HepG2 (cell line): Measurements from ENCODE around the gene NFS1. TPM values are rescaled to one million over a fixed set of nuclear protein-coding genes. Genes with fewer than 3 reads are reported as not detected.
A peak's percentile ranks its signal among the peaks of the same experiment; 100 is the strongest.

ENCODE experiments used
- CREM ChIP-seq, 2 experiments: sonication (generic) in 1 of 2; formaldehyde crosslinking in 1 of 2; IDR thresholded peaks; 2 replicates each; pipeline versions ENCODE4 v1.4.0 to v1.6.1; 2016 to 2020; ENCODE audit warnings: antibody characterized with exemption in 1 of 2, mild to moderate bottlenecking in 1 of 2, missing genetic modification reagents in 1 of 2
- FOXK1 ChIP-seq: sonication (generic); formaldehyde crosslinking; IDR thresholded peaks from 2 replicates; pipeline ENCODE4 v1.4.0; 2020; ENCODE audit warnings: low read depth, missing genetic modification reagents, borderline replicate concordance
- PHB2 ChIP-seq: fragments of 450-650 bp; IDR thresholded peaks from 2 replicates; pipeline ENCODE4 v1.6.1; 2018; ENCODE audit not compliant: partially characterized antibody
- SALL1 ChIP-seq: sonication (generic); formaldehyde crosslinking; IDR thresholded peaks from 2 replicates; pipeline ENCODE4 v1.8.0; 2022; ENCODE audit warnings: mild to moderate bottlenecking, missing genetic modification reagents
- U2AF2 ChIP-seq: fragments of 200-400 bp; formaldehyde crosslinking; IDR thresholded peaks from 2 replicates; pipeline ENCODE4 v1.6.1; 2017; ENCODE audit warnings: low read depth, mild to moderate bottlenecking, low read length
- YEATS4 ChIP-seq: sonication (generic); formaldehyde crosslinking; IDR thresholded peaks from 2 replicates; pipeline ENCODE4 v1.4.0; 2020; ENCODE audit warnings: missing genetic modification reagents, borderline replicate concordance
- ZNF207 ChIP-seq: fragments of 450-650 bp; IDR thresholded peaks from 2 replicates; pipeline ENCODE4 v1.6.1; 2016; ENCODE audit warnings: antibody characterized with exemption, borderline replicate concordance
- ZNF225 ChIP-seq: sonication (generic); formaldehyde crosslinking; IDR thresholded peaks from 2 replicates; pipeline ENCODE4 v1.4.0; 2020; ENCODE audit warnings: mild to moderate bottlenecking, missing genetic modification reagents
- ZNF253 ChIP-seq: sonication (generic); formaldehyde crosslinking; IDR thresholded peaks from 2 replicates; pipeline ENCODE4 v1.8.0; 2022; ENCODE audit warnings: mild to moderate bottlenecking, missing genetic modification reagents, borderline replicate concordance
- ZNF44 ChIP-seq: sonication (generic); formaldehyde crosslinking; IDR thresholded peaks from 2 replicates; pipeline ENCODE4 v1.5.1; 2020; ENCODE audit warnings: mild to moderate bottlenecking, missing genetic modification reagents
- polyA plus RNA-seq, 8 experiments: library from polyadenylated mRNA; depleted of rRNA in 3 of 8; stranded (reverse) in 7 of 8; unstranded in 1 of 8; fragments of >200 nt; fragmentation: Illumina TruSeq in 4 of 8; extraction: Trizol in 4 of 8; gene quantifications; 2 replicates each; pipeline versions ENCODE4 v1.2.1 to v1.2.3, GENCODE V29; 2011 to 2016; ENCODE audit warnings: low read depth in 4 of 8, missing spikeins in 1 of 8, mixed read lengths in 1 of 8; ENCODE audit not compliant: insufficient read depth in 1 of 8
- total RNA-seq, 5 experiments: library from RNA; depleted of rRNA; stranded (reverse); fragments of >200 nt; fragmentation: Illumina TruSeq; extraction: Trizol; gene quantifications; 2 replicates each; pipeline ENCODE4 v1.2.3, GENCODE V29; 2016; ENCODE audit warnings: low read depth in 1 of 5
- TF ChIP-seq, protein P1 (sequence below): sonication (generic); formaldehyde crosslinking; IDR thresholded peaks from 2 replicates; pipeline ENCODE4 v1.5.0; 2020; ENCODE audit warnings: missing genetic modification reagents
- TF ChIP-seq, protein P2 (sequence below): sonication (generic); formaldehyde crosslinking; IDR thresholded peaks from 2 replicates; pipeline ENCODE4 v1.4.0; 2020; ENCODE audit warnings: missing genetic modification reagents
- TF ChIP-seq, protein P3 (sequence below), 2 experiments: sonication (generic) in 1 of 2; formaldehyde crosslinking in 1 of 2; IDR thresholded peaks; 2 replicates each; pipeline versions ENCODE4 v1.4.0 to v1.6.1; 2018 to 2020; ENCODE audit warnings: missing genetic modification reagents in 2 of 2, borderline replicate concordance in 1 of 2, low read depth in 1 of 2, mild to moderate bottlenecking in 1 of 2, missing biosample characterization in 1 of 2
- TF ChIP-seq, protein P4 (sequence below): sonication (generic); formaldehyde crosslinking; IDR thresholded peaks from 2 replicates; pipeline ENCODE4 v1.5.1; 2020; ENCODE audit warnings: missing genetic modification reagents, mild to moderate bottlenecking, borderline replicate concordance
- TF ChIP-seq, protein P5 (sequence below): sonication (generic); formaldehyde crosslinking; IDR thresholded peaks from 2 replicates; pipeline ENCODE4 v1.4.0; 2020; ENCODE audit warnings: missing genetic modification reagents, borderline replicate concordance
- TF ChIP-seq, protein P6 (sequence below): IDR thresholded peaks from 2 replicates; pipeline ENCODE4 v1.6.1; 2012; ENCODE audit warnings: inconsistent platforms

Gene NFS1
- total and polyA plus RNA-seq, 2 of the 13 experiments (the other 11 are each of a cell fraction or from before 2014, with no cell fraction given) = 65.9 to 88.1 TPM

DNA sequence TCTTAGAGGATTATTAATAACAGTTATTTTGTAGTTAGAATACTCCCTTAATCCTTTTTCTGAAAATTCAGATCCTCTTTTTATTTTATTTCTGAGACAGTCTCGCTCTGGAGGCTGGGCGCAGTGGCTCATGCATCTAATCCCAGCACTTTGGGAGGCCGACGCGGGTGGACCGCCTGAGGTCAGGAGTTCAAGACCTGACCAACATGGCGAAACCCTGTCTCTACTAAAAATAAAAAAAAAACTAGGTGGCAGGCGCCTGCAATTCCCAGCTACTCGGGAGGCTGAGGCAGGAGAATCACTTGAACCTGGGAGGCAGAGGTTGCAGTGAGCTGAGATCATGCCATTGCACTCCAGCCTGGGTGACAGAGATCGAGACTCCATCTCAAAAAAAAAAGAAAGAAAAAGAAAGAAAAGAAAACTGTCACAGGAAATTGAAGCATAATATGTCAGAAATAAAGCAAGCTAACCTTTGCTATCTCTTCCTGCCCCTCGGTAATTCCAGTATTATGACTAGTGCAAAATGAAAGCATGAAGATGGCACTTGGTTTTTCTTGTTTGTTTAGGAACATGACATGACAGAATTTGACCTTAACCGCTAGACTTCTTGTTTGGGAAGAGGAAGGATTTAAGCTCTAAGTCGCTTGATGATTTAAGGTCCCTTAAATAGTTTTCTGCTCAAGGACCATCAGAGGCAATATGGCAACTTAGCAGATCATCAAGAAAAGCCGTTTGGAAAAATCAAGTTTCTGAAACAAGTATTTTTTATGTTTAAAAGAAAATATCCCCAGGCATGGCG, 44.7 kb upstream of the NFS1 start (continued):
- TF ChIP-seq, protein P1, sequence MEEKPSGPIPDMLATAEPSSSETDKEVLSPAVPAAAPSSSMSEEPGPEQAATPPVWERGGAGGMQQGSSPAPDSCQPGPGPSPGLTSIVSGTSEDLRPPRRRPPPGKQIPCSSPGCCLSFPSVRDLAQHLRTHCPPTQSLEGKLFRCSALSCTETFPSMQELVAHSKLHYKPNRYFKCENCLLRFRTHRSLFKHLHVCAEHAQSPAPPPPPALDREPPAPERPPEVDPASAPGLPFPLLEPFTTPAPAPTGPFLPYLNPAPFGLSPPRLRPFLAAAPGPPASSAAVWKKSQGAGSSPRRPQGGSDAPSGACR = no peak
- TF ChIP-seq, protein P2, sequence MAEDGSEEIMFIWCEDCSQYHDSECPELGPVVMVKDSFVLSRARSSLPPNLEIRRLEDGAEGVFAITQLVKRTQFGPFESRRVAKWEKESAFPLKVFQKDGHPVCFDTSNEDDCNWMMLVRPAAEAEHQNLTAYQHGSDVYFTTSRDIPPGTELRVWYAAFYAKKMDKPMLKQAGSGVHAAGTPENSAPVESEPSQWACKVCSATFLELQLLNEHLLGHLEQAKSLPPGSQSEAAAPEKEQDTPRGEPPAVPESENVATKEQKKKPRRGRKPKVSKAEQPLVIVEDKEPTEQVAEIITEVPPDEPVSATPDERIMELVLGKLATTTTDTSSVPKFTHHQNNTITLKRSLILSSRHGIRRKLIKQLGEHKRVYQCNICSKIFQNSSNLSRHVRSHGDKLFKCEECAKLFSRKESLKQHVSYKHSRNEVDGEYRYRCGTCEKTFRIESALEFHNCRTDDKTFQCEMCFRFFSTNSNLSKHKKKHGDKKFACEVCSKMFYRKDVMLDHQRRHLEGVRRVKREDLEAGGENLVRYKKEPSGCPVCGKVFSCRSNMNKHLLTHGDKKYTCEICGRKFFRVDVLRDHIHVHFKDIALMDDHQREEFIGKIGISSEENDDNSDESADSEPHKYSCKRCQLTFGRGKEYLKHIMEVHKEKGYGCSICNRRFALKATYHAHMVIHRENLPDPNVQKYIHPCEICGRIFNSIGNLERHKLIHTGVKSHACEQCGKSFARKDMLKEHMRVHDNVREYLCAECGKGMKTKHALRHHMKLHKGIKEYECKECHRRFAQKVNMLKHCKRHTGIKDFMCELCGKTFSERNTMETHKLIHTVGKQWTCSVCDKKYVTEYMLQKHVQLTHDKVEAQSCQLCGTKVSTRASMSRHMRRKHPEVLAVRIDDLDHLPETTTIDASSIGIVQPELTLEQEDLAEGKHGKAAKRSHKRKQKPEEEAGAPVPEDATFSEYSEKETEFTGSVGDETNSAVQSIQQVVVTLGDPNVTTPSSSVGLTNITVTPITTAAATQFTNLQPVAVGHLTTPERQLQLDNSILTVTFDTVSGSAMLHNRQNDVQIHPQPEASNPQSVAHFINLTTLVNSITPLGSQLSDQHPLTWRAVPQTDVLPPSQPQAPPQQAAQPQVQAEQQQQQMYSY = no peak
- TF ChIP-seq ZNF225 = no peak
- TF ChIP-seq YEATS4 (CRISPR knock-in tag) = peak; percentile 32; the same call in 1 of the 2 replicates
- no peak for TF ChIP-seq ZNF44 (CRISPR knock-in tag)
- no peak for TF ChIP-seq ZNF207
- no peak for TF ChIP-seq PHB2
- TF ChIP-seq, protein P3, sequence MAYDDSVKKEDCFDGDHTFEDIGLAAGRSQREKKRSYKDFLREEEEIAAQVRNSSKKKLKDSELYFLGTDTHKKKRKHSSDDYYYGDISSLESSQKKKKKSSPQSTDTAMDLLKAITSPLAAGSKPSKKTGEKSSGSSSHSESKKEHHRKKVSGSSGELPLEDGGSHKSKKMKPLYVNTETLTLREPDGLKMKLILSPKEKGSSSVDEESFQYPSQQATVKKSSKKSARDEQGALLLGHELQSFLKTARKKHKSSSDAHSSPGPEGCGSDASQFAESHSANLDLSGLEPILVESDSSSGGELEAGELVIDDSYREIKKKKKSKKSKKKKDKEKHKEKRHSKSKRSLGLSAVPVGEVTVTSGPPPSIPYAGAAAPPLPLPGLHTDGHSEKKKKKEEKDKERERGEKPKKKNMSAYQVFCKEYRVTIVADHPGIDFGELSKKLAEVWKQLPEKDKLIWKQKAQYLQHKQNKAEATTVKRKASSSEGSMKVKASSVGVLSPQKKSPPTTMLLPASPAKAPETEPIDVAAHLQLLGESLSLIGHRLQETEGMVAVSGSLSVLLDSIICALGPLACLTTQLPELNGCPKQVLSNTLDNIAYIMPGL (CRISPR knock-in tag; IDR thresholded peaks at IDR 0.05; ENCODE audit: borderline replicate concordance in 1 of 2, low read depth in 1 of 2) = peak; percentile 20 to 27; a peak in 2 of 4 replicates
- TF ChIP-seq, protein P4, sequence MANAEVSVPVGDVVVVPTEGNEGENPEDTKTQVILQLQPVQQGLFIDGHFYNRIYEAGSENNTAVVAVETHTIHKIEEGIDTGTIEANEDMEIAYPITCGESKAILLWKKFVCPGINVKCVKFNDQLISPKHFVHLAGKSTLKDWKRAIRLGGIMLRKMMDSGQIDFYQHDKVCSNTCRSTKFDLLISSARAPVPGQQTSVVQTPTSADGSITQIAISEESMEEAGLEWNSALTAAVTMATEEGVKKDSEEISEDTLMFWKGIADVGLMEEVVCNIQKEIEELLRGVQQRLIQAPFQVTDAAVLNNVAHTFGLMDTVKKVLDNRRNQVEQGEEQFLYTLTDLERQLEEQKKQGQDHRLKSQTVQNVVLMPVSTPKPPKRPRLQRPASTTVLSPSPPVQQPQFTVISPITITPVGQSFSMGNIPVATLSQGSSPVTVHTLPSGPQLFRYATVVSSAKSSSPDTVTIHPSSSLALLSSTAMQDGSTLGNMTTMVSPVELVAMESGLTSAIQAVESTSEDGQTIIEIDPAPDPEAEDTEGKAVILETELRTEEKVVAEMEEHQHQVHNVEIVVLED (CRISPR knock-in tag) = 0 out of 2 replicates have a peak, but pooled peaks have one; percentile 39
- TF ChIP-seq FOXK1 (CRISPR knock-in tag) = 0 out of 2 replicates have a peak, but pooled peaks have one; percentile 24
- 0 out of 2 replicates have a peak, but pooled peaks have one; percentile 2 for TF ChIP-seq CREM (IDR thresholded peaks at IDR 0.05)
- no peak for TF ChIP-seq CREM (CRISPR knock-in tag; IDR thresholded peaks at IDR 0.05)
- no peak for TF ChIP-seq ZNF253 (CRISPR knock-in tag)
- TF ChIP-seq, protein P5, sequence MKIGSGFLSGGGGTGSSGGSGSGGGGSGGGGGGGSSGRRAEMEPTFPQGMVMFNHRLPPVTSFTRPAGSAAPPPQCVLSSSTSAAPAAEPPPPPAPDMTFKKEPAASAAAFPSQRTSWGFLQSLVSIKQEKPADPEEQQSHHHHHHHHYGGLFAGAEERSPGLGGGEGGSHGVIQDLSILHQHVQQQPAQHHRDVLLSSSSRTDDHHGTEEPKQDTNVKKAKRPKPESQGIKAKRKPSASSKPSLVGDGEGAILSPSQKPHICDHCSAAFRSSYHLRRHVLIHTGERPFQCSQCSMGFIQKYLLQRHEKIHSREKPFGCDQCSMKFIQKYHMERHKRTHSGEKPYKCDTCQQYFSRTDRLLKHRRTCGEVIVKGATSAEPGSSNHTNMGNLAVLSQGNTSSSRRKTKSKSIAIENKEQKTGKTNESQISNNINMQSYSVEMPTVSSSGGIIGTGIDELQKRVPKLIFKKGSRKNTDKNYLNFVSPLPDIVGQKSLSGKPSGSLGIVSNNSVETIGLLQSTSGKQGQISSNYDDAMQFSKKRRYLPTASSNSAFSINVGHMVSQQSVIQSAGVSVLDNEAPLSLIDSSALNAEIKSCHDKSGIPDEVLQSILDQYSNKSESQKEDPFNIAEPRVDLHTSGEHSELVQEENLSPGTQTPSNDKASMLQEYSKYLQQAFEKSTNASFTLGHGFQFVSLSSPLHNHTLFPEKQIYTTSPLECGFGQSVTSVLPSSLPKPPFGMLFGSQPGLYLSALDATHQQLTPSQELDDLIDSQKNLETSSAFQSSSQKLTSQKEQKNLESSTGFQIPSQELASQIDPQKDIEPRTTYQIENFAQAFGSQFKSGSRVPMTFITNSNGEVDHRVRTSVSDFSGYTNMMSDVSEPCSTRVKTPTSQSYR = 0 out of 2 replicates have a peak, but pooled peaks have one; percentile 25
- TF ChIP-seq SALL1 (CRISPR knock-in tag) = peak; percentile 65
- TF ChIP-seq U2AF2 = 0 out of 2 replicates have a peak, but pooled peaks have one; percentile 76
- TF ChIP-seq, protein P6, sequence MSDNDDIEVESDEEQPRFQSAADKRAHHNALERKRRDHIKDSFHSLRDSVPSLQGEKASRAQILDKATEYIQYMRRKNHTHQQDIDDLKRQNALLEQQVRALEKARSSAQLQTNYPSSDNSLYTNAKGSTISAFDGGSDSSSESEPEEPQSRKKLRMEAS = peak; percentile 14; the same call in 1 of the 2 replicates
